T-helper 9 cell (primary cell): ENCODE data around the gene MED16.
"Not testable (repeated sequence)": the region's sequence is repeated elsewhere in the genome, so short reads cannot be mapped to it uniquely, and the experiment has no call there.

ENCODE experiments used
- DNase-seq: peaks from one replicate; pipeline ENCODE4 v3.0.0-alpha.2; 2020

MED16 gene

GRCh38 chr19:885536-886224 is 7.3 kb downstream of the MED16 start:
- no peak for DNase-seq

- no peak for DNase-seq
Observed at GRCh38 chr19:884420-885211, 8.4 kb downstream of the MED16 start.

- no peak for DNase-seq
Observed at GRCh38 chr19:883661-884211, 9.3 kb downstream of the MED16 start.

GRCh38 chr19:882871-883497 is 10.0 kb downstream of the MED16 start:
- DNase-seq, result no peak

- DNase-seq, result no peak
Observed at GRCh38 chr19:881385-882071, 11.5 kb downstream of the MED16 start.

DNA sequence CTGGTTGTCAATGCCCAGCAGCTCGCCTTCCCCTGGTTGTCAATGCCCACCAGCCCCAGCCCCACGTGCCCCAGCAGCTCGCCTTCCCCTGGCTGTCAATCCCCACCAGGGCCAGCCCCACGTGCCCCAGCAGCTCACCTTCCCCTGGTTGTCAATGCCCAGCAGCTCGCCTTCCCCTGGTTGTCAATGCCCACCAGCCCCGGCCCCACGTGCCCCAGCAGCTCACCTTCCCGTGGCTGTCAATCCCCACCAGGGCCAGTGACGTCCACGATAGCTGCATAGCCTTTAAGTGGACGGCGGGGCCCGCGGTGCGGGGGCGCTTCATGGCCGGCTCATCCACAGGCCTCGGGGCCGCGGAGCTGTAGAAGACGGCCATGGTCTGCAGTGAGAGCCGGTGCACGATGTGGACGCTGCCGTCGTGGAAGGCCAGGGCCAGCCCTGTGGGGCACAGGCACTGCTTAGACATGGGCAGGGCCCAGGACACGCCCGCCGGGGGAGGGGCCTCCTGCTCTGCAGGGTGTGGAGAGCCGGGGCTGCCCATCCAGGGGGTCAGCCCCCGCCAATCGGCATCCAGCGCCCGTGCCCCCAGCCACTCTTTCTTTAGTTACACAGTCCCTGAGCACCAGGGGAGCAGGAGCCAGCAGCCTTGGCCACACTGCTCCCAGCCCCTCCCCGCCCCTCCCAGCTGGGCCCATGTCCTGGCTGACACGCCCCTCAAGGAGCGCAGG is 13.1 kb downstream of the MED16 start:
- no peak for DNase-seq

- not testable (repeated sequence) for DNase-seq
Observed at GRCh38 chr19:878751-879561, 14.0 kb downstream of the MED16 start.

DNA sequence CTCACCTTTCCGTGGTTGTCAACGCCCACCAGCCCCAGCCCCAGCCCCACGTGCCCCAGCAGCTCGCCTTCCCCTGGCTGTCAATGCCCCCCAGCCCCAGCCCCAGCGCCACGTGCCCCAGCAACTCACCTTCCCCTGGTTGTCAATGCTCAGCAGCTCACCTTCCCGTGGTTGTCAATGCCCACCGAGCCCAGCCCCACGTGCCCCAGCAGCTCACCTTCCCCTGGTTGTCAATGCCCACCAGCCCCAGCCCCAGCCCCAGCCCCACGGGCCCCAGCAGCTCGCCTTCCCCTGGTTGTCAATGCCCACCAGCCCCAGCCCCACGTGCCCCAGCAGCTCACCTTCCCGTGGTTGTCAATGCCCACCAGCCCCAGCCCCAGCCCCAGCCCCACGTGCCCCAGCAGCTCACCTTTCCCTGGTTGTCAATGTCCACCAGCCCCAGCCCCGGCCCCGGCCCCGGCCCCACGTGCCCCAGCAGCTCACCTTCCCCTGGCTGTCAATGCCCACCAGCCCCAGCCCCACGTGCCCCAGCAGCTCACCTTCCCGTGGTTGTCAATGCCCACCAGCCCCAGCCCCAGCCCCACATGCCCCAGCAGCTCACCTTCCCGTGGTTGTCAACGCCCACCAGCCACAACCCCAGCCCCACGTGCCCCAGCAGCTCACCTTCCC is 14.9 kb downstream of the MED16 start:
- not testable (repeated sequence) for DNase-seq

DNA sequence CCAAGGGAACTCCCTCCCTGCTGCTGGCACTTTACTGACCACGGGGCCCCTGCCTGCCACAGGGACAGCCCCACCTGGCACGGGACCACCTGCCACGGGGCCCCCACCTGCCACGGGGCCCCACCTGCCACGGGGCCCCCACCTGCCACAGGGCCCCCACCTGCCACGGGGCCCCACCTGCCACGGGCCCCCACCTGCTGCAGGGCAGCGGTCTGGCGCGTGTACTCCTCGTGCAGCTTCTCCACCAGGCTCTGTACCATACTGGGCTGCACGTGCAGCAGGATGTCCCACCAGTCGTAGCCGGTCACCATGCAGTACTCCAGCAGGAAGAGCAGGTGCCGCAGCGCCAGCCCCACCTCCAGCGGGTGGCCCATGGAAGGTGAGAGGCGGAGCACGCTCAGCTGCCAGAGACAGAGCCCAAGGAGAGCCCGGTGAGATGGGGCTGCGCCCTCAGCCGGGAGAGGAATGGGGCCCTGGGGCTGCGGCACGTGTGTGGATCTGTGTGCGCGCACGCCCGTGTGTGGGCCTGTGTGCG is 16.1 kb downstream of the MED16 start:
- no peak for DNase-seq

DNA sequence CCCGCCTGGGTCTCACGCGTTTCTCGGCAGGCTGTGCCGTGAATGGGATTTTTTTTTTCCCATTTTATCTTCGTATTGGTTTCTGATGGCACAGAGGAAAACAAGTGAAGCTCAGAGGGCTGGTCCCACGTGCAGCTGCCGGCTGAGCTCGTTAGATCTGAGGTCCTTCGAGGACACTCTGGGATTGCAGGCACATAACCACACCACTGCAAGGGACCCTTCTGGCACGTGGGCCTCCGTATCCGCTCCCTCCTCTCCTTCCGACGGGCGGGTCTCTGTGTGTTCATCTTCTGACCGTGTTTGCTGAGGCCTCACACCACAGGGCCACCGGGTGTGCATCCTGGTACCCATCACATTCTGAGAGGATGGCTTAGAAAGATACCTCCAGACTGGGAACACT is 16.9 kb downstream of the MED16 start:
- no peak for DNase-seq

DNA sequence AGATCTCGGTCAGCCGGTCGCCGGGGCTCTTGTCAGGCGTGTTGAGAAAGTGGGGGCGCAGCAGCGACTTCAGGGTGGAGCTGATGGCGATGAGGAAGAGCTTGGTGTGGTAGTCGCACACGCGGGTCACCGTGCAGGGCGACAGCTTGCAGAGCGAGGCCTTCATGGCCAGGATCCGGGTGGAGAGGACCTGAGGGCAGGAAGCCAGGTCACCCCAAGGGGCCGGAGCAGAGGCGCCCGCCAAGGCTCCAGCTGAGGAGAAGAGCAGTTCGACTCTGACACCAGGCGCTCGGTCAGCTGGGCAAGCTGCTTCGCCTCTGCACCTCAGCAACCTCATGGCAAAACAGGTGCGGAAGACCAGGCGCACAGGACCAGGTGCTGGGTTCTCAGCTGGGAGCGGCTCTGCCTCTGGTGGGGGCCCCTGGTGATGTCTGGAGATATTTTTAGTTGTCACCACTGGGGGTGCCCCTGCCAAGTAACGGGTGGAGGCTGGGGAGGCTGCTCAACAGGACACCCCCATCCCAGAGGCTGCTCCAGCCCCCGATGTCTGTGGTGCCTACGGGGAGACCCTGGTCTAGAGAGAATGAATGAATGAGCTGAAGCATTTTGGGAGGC is 17.6 kb downstream of the MED16 start:
- DNase-seq, result no peak

GRCh38 chr19:873561-874041 is 19.4 kb downstream of the MED16 start:
- no peak for DNase-seq

- DNase-seq, result peak; percentile 73
Observed at GRCh38 chr19:873084-873483, 19.9 kb downstream of the MED16 start.

DNA sequence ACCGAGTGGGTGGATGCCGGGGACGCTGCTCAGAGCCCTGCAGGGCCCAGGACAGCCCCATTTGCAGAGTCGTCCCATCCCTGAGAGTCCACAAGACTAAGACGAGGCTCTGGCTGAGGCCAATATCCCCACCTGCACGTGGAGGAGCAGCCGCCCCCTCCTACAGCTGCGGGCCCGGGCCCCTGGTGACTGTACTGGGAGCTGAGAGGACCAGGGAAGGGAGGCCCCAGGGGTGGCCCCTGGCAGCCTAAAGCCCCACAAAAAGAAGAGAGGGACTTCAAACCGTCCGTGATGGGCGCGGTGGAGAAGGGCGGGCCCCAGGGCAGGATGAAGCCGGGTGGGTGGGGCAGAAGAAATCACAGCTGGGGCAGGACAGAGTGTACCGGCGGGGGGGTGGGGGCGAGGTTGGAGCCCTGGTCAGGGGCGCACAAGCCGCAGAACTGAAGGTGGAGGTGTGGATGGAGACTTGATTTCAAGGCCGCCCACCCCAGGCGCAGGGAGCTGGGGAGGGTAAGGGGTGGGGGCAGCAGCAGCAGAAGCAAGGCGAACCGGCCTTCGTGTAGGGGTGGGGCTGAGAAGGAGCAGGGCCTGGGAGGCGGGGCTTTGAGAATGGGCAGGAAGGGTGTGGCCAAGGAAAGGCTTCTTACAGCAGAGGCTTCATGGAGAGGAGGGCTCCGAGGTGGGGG is 20.6 kb downstream of the MED16 start:
- DNase-seq, result peak; percentile 75

DNA sequence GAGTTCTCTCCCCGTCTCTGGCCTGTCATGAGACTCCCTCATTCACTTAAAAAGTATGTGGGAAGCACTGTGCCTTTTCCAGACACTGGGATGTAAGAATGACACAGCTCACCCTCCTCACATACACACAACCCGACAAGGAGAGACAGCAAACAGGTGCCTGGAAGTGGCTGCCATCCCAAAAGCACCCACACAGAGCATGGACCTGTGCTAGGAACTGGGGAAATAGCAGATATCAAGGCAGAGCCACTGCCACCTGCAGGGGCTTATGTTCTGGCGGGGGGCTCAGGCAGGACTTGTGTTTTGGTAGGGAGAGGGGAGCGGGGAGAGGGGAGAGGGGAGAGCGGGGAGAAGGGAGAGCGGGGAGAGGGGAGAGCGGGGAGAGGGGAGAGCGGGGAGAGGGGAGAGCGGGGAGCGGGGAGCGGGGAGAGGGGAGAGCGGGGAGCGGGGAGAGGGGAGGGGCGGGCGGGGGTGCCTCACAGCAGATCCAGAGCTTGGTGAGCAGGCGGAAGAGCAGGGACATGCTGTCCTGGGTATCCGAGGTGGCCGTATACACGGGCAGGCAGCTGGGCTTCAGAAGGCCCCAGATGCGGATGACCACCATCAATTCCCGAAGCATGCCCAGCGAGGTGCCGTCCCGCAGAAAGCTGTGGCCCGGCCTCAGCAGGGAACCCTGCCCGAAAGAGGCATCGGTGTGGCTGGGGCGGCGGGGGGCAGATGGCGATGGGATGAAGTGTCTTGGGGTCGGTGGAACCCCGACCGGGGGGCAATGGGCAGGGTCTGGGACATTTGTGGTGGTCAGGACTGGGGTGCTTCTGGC is 21.3 kb downstream of the MED16 start:
- DNase-seq, result no peak

DNA sequence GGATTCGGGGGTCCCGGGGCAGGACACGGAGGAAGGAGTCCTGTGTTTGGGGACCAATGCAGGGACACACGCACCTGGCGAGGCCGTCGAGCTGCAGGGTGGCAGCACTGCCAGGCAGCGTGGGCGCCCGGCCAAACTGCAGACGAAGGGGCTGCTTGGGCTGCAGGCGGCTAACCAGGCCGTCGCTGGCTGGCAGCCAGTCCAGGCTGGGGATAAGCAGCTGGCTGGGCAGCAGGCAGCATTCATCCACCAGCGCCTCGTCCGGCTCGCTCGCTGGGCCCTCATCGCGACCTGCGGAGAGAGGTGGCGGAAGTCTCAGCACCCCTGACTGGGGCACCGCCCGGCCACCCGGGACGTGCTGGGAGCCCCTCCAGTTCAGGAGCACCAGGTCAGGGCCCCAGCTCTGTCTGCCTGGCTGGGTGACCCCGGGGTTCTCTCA is 22.0 kb downstream of the MED16 start:
- DNase-seq, result no peak

- DNase-seq, result no peak
Observed at GRCh38 chr19:870314-870713, 22.7 kb downstream of the MED16 start.
